H1 (cell line): ENCODE measurements around the gene ADAMTS4. TPM values are rescaled to one million over a fixed set of nuclear protein-coding genes. Genes with fewer than 3 reads are reported as not detected.
A peak's percentile ranks its signal among the peaks of the same experiment; 100 is the strongest.

Experiments
- CTCF ChIA-PET: fragments of 300-600 bp; sonication (Branson Sonifier 250); formaldehyde crosslinking; loops from one replicate; lab custom pipeline; 2021; ENCODE audit not compliant: partially characterized antibody; lab: Charles Lee
- POLR2A ChIA-PET: fragments of 300-600 bp; sonication (Branson Sonifier 250); formaldehyde crosslinking; loops from one replicate; lab custom pipeline; 2021; ENCODE audit warnings: inconsistent platforms; ENCODE audit not compliant: partially characterized antibody; lab: Charles Lee
- DNase-seq, 2 experiments: peaks; one replicate each; pipeline versions ENCODE4 v3.0.0 to v3.0.0-alpha.2; 2010 to 2022; ENCODE audit warnings: low spot score in 2 of 2, low read depth in 1 of 2, mixed read lengths in 1 of 2
- FAIRE-seq: peaks from 2 replicates; lab custom pipeline; 2011; peaks lifted over from hg19 to GRCh38; lab: Jason Lieb, UNC
- H2AFZ ChIP-seq: 2 replicates; pipeline ENCODE4 v1.8.1; 2012; ENCODE audit warnings: low read length, inconsistent platforms
- H2AK5ac ChIP-seq: 2 replicates; pipeline ENCODE4 v1.6.1; 2013; ENCODE audit warnings: low read depth, low read length
- H2BK120ac ChIP-seq: replicated peaks from 2 replicates; pipeline ENCODE3; 2013; ENCODE audit warnings: low read depth, low read length, inconsistent platforms
- H2BK12ac ChIP-seq: 2 replicates; pipeline ENCODE4 v1.6.1; 2013; ENCODE audit warnings: low read depth, low read length
- H2BK15ac ChIP-seq: 2 replicates; pipeline ENCODE4 v1.6.1; 2013; ENCODE audit warnings: low read length
- H2BK20ac ChIP-seq: 2 replicates; pipeline ENCODE4 v1.6.1; 2013; ENCODE audit warnings: low read length
- H2BK5ac ChIP-seq: 2 replicates; pipeline ENCODE4 v1.6.1; 2013; ENCODE audit warnings: low read depth, low read length
- H3K14ac ChIP-seq: 2 replicates; pipeline ENCODE4 v1.6.1; 2013; ENCODE audit warnings: inconsistent platforms; ENCODE audit not compliant: insufficient read length
- H3K18ac ChIP-seq: 2 replicates; pipeline ENCODE4 v1.6.1; 2013; ENCODE audit warnings: low read length; ENCODE audit errors: extremely low read depth
- H3K23ac ChIP-seq: 2 replicates; pipeline ENCODE4 v1.6.1; 2013; ENCODE audit warnings: inconsistent platforms; ENCODE audit not compliant: insufficient read length
- H3K23me2 ChIP-seq: 2 replicates; pipeline ENCODE4 v1.6.1; 2013; ENCODE audit warnings: low read depth, low read length
- H3K27ac ChIP-seq: 2 replicates; pipeline ENCODE4 v1.6.1; 2011; ENCODE audit warnings: low read depth, low read length, inconsistent platforms
- H3K27me3 ChIP-seq, 4 experiments: replicated peaks in 1 of 4; 1 replicate in 1 of 4; 2 replicates in 3 of 4; pipeline versions ENCODE4 v1.6.1 to v1.8.1; 2011 to 2013; ENCODE audit warnings: low read length in 3 of 4, mild to moderate bottlenecking in 3 of 4, inconsistent platforms in 2 of 4, mixed read lengths in 2 of 4, moderate library complexity in 1 of 4; ENCODE audit not compliant: control insufficient read depth in 3 of 4, insufficient read depth in 3 of 4; ENCODE audit errors: extremely low read depth in 1 of 4
- H3K36me3 ChIP-seq, 4 experiments: 2 replicates each; pipeline versions ENCODE4 v1.6.1 to v1.8.1; 2011 to 2013; ENCODE audit warnings: mild to moderate bottlenecking in 4 of 4, low read length in 3 of 4, moderate library complexity in 2 of 4, control low read depth in 1 of 4, inconsistent platforms in 1 of 4; ENCODE audit not compliant: insufficient read depth in 4 of 4, control insufficient read depth in 2 of 4
- H3K4ac ChIP-seq: replicated peaks from 2 replicates; pipeline ENCODE3; 2013; ENCODE audit warnings: low read length, low read depth, mixed read lengths, inconsistent platforms; ENCODE audit not compliant: insufficient read length
- H3K4me1 ChIP-seq, 4 experiments: replicated peaks in 1 of 4; 1 replicate in 1 of 4; 2 replicates in 3 of 4; pipeline versions ENCODE4 v1.6.1 to v1.8.1; 2011 to 2013; ENCODE audit warnings: low read length in 3 of 4, inconsistent platforms in 2 of 4, mixed read lengths in 1 of 4; ENCODE audit not compliant: insufficient read depth in 4 of 4, control insufficient read depth in 3 of 4
- H3K4me2 ChIP-seq, 2 experiments: 2 replicates each; pipeline versions ENCODE4 v1.6.1 to v1.8.1; 2011 to 2013; ENCODE audit warnings: low read depth in 2 of 2, low read length in 2 of 2, control low read depth in 1 of 2, inconsistent platforms in 1 of 2, mild to moderate bottlenecking in 1 of 2; ENCODE audit not compliant: insufficient read depth in 1 of 2
- H3K4me3 ChIP-seq, 4 experiments: fragments of 200-600, 300-600 bp in 1 of 4; sonication (generic), shearing (Covaris generic), sonication (Bioruptor Twin) in 1 of 4; 2 replicates each; pipeline versions ENCODE4 v1.5.1 to v1.8.1; 2011 to 2016; ENCODE audit warnings: low read length in 4 of 4, low read depth in 3 of 4, control low read depth in 2 of 4, inconsistent platforms in 2 of 4, mild to moderate bottlenecking in 2 of 4, mixed read lengths in 1 of 4, moderate library complexity in 1 of 4; ENCODE audit not compliant: insufficient read depth in 2 of 4; ENCODE audit errors: extremely low read depth in 1 of 4
- H3K56ac ChIP-seq: replicated peaks from 2 replicates; pipeline ENCODE3; 2013; ENCODE audit warnings: low read depth, mild to moderate bottlenecking, mixed read lengths, low read length, inconsistent platforms; ENCODE audit not compliant: insufficient read length
- H3K79me1 ChIP-seq: 2 replicates; pipeline ENCODE4 v1.6.1; 2013; ENCODE audit warnings: low read depth, low read length, control low read depth
- H3K79me2 ChIP-seq, 2 experiments: 2 replicates each; pipeline versions ENCODE4 v1.6.1 to v1.8.1; 2012 to 2013; ENCODE audit warnings: low read length in 2 of 2, mild to moderate bottlenecking in 2 of 2, inconsistent platforms in 1 of 2; ENCODE audit not compliant: insufficient read depth in 2 of 2, control insufficient read depth in 1 of 2
- H3K9ac ChIP-seq, 4 experiments: replicated peaks in 1 of 4; 1 replicate in 1 of 4; 2 replicates in 3 of 4; pipeline versions ENCODE4 v1.6.1 to v1.8.1; 2011 to 2013; ENCODE audit warnings: low read depth in 3 of 4, low read length in 3 of 4, control low read depth in 2 of 4, mild to moderate bottlenecking in 2 of 4, moderate library complexity in 2 of 4, inconsistent platforms in 1 of 4; ENCODE audit errors: extremely low read depth in 1 of 4
- H3K9me3 ChIP-seq, 2 experiments: 2 replicates each; pipeline versions ENCODE4 v1.6.1 to v1.8.1; 2012 to 2013; ENCODE audit warnings: mild to moderate bottlenecking in 2 of 2, moderate library complexity in 2 of 2, control low read depth in 1 of 2, inconsistent platforms in 1 of 2, low read depth in 1 of 2, low read length in 1 of 2, mixed read lengths in 1 of 2; ENCODE audit not compliant: insufficient read depth in 2 of 2
- H4K20me1 ChIP-seq, 2 experiments: replicated peaks in 1 of 2; 2 replicates each; pipeline versions ENCODE3 to v1.8.1; 2011 to 2013; ENCODE audit warnings: inconsistent platforms in 2 of 2, low read length in 2 of 2, mild to moderate bottlenecking in 1 of 2; ENCODE audit not compliant: insufficient read depth in 2 of 2, control insufficient read depth in 1 of 2
- H4K5ac ChIP-seq: 2 replicates; pipeline ENCODE4 v1.6.1; 2013; ENCODE audit warnings: low read length, low read depth, mixed read lengths, inconsistent platforms; ENCODE audit not compliant: insufficient read length
- H4K8ac ChIP-seq: 2 replicates; pipeline ENCODE4 v1.8.0; 2013; ENCODE audit warnings: mild to moderate bottlenecking, moderate library complexity, low read length, inconsistent platforms; ENCODE audit not compliant: insufficient read depth; ENCODE audit errors: extremely low read depth
- H4K91ac ChIP-seq: replicated peaks from 2 replicates; pipeline ENCODE3; 2013; ENCODE audit warnings: low read length, mixed read lengths, inconsistent platforms; ENCODE audit not compliant: insufficient read length
- CBX5 ChIP-seq: fragments of 300-800, 300-1000 bp; sonication (generic); IDR thresholded peaks from 2 replicates; pipeline ENCODE4 v1.7.1; 2016; ENCODE audit warnings: antibody characterized with exemption, low read length, low read depth
- RAD21 ChIP-seq, 2 experiments: IDR thresholded peaks in 1 of 2; conservative IDR thresholded peaks in 1 of 2; 2 replicates each; pipeline ENCODE4 v1.6.1; 2011; ENCODE audit warnings: low read depth in 2 of 2, low read length in 2 of 2, improper control_type of control experiment in 1 of 2, inconsistent platforms in 1 of 2, mild to moderate bottlenecking in 1 of 2, moderate library complexity in 1 of 2
- WGBS, 2 experiments: shearing (Covaris generic) in 1 of 2; methylation state at CpG; one replicate each; pipeline versions ENCODE4 v1.1.6 to v1.1.7; 2013 to 2015; ENCODE audit warnings: low lambda C conversion rate in 2 of 2, mixed read lengths in 2 of 2, inconsistent platforms in 1 of 2, low coverage in 1 of 2, missing lambda C conversion rate in 1 of 2; ENCODE audit not compliant: insufficient replicate concordance in 2 of 2, insufficient coverage in 1 of 2, insufficient read length in 1 of 2; ENCODE audit errors: extremely low coverage in 1 of 2, missing lambda C conversion rate in 1 of 2; 5-methylcytosine and 5-hydroxymethylcytosine counted together
- polyA plus RNA-seq, 7 experiments: library from polyadenylated mRNA; depleted of rRNA in 3 of 7; stranded (reverse) in 5 of 7; unstranded in 2 of 7; fragments of >200 nt in 5 of 7; fragments of 200-250 nt in 2 of 7; gene quantifications; 1 replicate in 5 of 7; 2 replicates in 1 of 7; 4 replicates in 1 of 7; pipeline versions ENCODE4 v1.2.1 to v1.2.3, GENCODE V29; 2011 to 2013; ENCODE audit warnings: missing spikeins in 2 of 7, mixed read lengths in 2 of 7
- total RNA-seq: library from RNA; stranded (reverse); fragmentation: NEBNext Ultra II Directional; extraction: Animal tissue kit (Norgen Biotek cat#: 25700); gene quantifications from 2 replicates; pipeline ENCODE4 v1.2.1, GENCODE V29; 2021
- TF ChIP-seq, protein P1 (sequence below), 3 experiments: IDR thresholded peaks; 1 replicate in 2 of 3; 2 replicates in 1 of 3; pipeline versions ENCODE4 v1.5.1 to v1.6.1; 2011; ENCODE audit warnings: low read length in 3 of 3, mild to moderate bottlenecking in 3 of 3, inconsistent platforms in 2 of 3, low read depth in 1 of 3, moderate library complexity in 1 of 3; ENCODE audit not compliant: insufficient read depth in 1 of 3; ENCODE audit errors: control extremely low read depth in 1 of 3

The ADAMTS4 gene
- total and polyA plus RNA-seq, 2 of the 8 experiments (the other 6 are each of a cell fraction or from before 2014, with no cell fraction given), result 4.6 to 7.2 TPM

DNA sequence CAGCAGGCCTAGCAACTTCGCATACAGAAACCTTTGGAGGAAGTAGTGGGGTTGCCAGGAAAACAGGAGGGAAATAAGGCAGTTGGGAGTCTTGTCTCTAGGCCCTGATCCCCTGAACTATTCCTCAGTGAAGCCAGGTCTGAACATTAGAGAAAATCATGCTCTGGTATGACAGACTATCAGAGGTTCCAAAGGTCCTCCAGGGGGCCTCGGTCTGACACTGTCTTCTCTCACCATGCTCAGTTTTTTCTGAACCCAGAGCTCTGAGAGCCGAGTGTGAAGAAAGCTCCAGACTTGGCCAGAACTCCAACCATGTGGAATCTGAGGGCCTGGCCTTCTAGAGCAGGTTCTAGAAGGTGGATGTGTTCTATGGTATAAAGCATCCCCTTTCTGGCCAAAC, 31.0 kb upstream of the ADAMTS4 start:
- POLR2A ChIA-PET, result interaction anchor here (0.7 to 1.8 kb wide), 6 partner anchors 11 to 157 kb away, joined by 3 to 6 read pairs (median 3); partner anchors contain the start of gene PCP4L1
- H3K27me3 ChIP-seq, result no peaks in the 10 kb centered on the region
- no peak overlapping the region for H2AFZ ChIP-seq

More for the DNA sequence above, 31.0 kb upstream of the ADAMTS4 start:
- no peak overlapping the region for H4K8ac ChIP-seq
- TF ChIP-seq CBX5, result no peak
- TF ChIP-seq RAD21 (IDR thresholded peaks at IDR 0.05 in 1 of 2, conservative IDR thresholded peaks at IDR 0.05 in 1 of 2; ENCODE audit: low read depth in 2 of 2, low read length in 2 of 2), result peak; percentile 30 to 60
- TF ChIP-seq, protein P1, sequence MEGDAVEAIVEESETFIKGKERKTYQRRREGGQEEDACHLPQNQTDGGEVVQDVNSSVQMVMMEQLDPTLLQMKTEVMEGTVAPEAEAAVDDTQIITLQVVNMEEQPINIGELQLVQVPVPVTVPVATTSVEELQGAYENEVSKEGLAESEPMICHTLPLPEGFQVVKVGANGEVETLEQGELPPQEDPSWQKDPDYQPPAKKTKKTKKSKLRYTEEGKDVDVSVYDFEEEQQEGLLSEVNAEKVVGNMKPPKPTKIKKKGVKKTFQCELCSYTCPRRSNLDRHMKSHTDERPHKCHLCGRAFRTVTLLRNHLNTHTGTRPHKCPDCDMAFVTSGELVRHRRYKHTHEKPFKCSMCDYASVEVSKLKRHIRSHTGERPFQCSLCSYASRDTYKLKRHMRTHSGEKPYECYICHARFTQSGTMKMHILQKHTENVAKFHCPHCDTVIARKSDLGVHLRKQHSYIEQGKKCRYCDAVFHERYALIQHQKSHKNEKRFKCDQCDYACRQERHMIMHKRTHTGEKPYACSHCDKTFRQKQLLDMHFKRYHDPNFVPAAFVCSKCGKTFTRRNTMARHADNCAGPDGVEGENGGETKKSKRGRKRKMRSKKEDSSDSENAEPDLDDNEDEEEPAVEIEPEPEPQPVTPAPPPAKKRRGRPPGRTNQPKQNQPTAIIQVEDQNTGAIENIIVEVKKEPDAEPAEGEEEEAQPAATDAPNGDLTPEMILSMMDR (IDR thresholded peaks at IDR 0.05; ENCODE audit: control extremely low read depth in 1 of 3, insufficient read depth in 1 of 3, low read depth in 1 of 3, low read length in 3 of 3), result peak in 2 of 3 experiments; percentile 25 to 51; a peak in 3 of 4 replicates
- H2AK5ac ChIP-seq, result no peak overlapping the region
- H2BK15ac ChIP-seq, result no peak overlapping the region
- 94% methylated on average over 3 of the region's 3 CpGs; no CpG with 5 or more reads in 1 of the 2 experiments for WGBS, 2 experiments
- H3K9ac ChIP-seq, result no peak overlapping the region
- CTCF ChIA-PET, result interaction anchor here (0.6 to 23.7 kb wide), 29 partner anchors 9 to 173 kb away, joined by 3 to 427 read pairs (median 9); partner anchors contain the start of genes ADAMTS4, CFAP126, FCER1G and NDUFS2
- no peak overlapping the region for H3K4me3 ChIP-seq
- no peak overlapping the region for H4K91ac ChIP-seq
- no peaks in the 10 kb centered on the region for H4K20me1 ChIP-seq
- peaks cover 0 to 10% (median 8%) of the 10 kb centered on the region in 4 experiments; a peak in 5 of 8 replicates for H3K36me3 ChIP-seq
- no peak overlapping the region for H3K23ac ChIP-seq
- H3K4me1 ChIP-seq, result peaks cover 2 to 6% (median 4%) of the 10 kb centered on the region in 4 experiments
- H3K27ac ChIP-seq, result no peak overlapping the region
- H3K9me3 ChIP-seq, result no peaks in the 10 kb centered on the region
- H3K23me2 ChIP-seq, result peaks cover 8% of the 10 kb centered on the region
- FAIRE-seq (no peak), DNase-seq (no peak)
- H3K56ac ChIP-seq, result no peak overlapping the region
- no peak overlapping the region for H2BK5ac ChIP-seq
- H3K79me1 ChIP-seq, result no peaks in the 10 kb centered on the region
- H2BK120ac ChIP-seq, result no peak overlapping the region
- no peak overlapping the region for H3K4ac ChIP-seq
- H2BK20ac ChIP-seq, result no peak overlapping the region
- no peak overlapping the region for H3K14ac ChIP-seq
- no peak overlapping the region for H3K18ac ChIP-seq
- H2BK12ac ChIP-seq, result no peak overlapping the region
- H3K79me2 ChIP-seq, result no peaks in the 10 kb centered on the region
- no peak overlapping the region for H3K4me2 ChIP-seq
- no peak overlapping the region for H4K5ac ChIP-seq
